Parathyroid adenoma (tissue), 2 donors: Measurements from ENCODE around the gene SCRN3.
A peak's percentile ranks its signal among the peaks of the same experiment; 100 is the strongest.

Source experiments
- H2AFZ ChIP-seq: fragments of 300-600 bp; sonication (generic); one replicate; pipeline ENCODE4 v1.7.0; 2017; ENCODE audit warnings: antibody characterized with exemption, mild to moderate bottlenecking
- H3K27ac ChIP-seq: fragments of 300-600 bp; sonication (generic); one replicate; pipeline ENCODE4 v1.7.0; 2017
- H3K27me3 ChIP-seq: fragments of 300-600 bp; sonication (generic); one replicate; pipeline ENCODE4 v1.7.0; 2017; ENCODE audit warnings: low read length; ENCODE audit not compliant: control insufficient read depth, insufficient read depth
- H3K36me3 ChIP-seq: fragments of 300-600 bp; sonication (generic); one replicate; pipeline ENCODE4 v1.7.0; 2017; ENCODE audit warnings: low read length; ENCODE audit not compliant: control insufficient read depth, insufficient read depth
- H3K4me1 ChIP-seq: fragments of 300-600 bp; sonication (generic); one replicate; pipeline ENCODE4 v1.7.0; 2017; ENCODE audit warnings: control low read depth
- H3K4me2 ChIP-seq: fragments of 300-600 bp; sonication (generic); one replicate; pipeline ENCODE4 v1.7.0; 2017; ENCODE audit warnings: low read length
- H3K4me3 ChIP-seq: fragments of 300-600 bp; sonication (generic); one replicate; pipeline ENCODE4 v1.7.0; 2017; ENCODE audit warnings: low read depth, low read length
- H3K79me2 ChIP-seq: fragments of 300-600 bp; sonication (generic); one replicate; pipeline ENCODE4 v1.7.0; 2017; ENCODE audit warnings: control low read depth
- H3K9ac ChIP-seq: fragments of 300-600 bp; sonication (generic); one replicate; pipeline ENCODE4 v1.7.0; 2017; ENCODE audit warnings: mild to moderate bottlenecking
- H3K9me3 ChIP-seq: fragments of 300-600 bp; sonication (generic); one replicate; pipeline ENCODE4 v1.7.0; 2017; ENCODE audit warnings: low read length; ENCODE audit not compliant: control insufficient read depth
- TF ChIP-seq, protein P1 (sequence below): fragments of 300-600 bp; sonication (generic); IDR thresholded peaks from one replicate; pipeline ENCODE4 v1.7.0; 2017; ENCODE audit warnings: antibody characterized with exemption, mild to moderate bottlenecking
- donor health status: primary hyperparathyroidism.

The SCRN3 gene, protein sequence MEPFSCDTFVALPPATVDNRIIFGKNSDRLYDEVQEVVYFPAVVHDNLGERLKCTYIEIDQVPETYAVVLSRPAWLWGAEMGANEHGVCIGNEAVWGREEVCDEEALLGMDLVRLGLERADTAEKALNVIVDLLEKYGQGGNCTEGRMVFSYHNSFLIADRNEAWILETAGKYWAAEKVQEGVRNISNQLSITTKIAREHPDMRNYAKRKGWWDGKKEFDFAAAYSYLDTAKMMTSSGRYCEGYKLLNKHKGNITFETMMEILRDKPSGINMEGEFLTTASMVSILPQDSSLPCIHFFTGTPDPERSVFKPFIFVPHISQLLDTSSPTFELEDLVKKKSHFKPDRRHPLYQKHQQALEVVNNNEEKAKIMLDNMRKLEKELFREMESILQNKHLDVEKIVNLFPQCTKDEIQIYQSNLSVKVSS

DNA sequence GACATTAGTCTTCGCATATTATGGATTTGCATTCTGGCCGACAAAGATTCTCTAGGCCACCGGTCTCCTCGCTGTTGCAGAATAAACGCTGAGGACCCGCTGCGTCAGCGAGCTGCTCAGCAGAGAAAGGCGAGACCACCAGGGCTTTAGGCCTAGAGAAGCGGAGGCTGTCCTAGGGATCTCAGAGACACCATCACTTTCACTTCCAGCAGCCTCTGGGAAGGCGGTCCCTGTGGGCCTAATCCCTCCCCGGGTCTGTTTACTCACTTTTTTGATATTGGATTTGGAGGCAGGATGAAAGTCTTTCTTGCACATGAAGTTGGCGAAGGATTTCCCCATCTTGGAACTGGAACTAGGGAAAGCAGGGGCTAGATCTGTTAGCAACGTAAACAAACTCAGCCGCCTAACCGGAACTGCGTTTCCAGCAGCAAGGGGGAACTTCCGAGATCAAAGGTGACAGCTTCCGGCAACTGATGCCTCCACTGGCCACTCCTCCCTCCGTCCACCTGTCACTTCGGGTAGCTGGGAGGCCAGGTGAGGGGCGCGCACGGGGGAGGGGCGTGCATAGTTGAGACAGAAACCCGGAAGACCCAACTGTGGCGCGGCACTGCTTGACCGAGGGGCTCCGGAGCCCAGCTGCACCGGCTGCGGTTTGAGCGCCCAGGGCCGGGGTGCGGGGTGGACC, at the start of gene SCRN3:
Gene SCRN3, plus strand, starts transcription at position 447 of the 685 bp plus-strand sequence. CDS start 2,554 bp downstream, outside the sequence.
- Histone ChIP-seq H3K4me3 (peak within 1 kb of the TSS; percentile 98), H2AFZ (peak within 1 kb of the TSS; percentile 86), H3K9ac (peak within 1 kb of the TSS; percentile 33), H3K4me2 (peak within 1 kb of the TSS; percentile 72), H3K4me1 (peaks cover 11% of the 10 kb centered on the region), H3K27me3 (no peaks in the 10 kb centered on the region), H3K79me2 (peaks cover 42% of the 10 kb centered on the region), H3K9me3 (no peaks in the 10 kb centered on the region), H3K27ac (peak within 1 kb of the TSS; percentile 82), H3K36me3 (no peaks in the 10 kb centered on the region)
- TF ChIP-seq, protein P1, sequence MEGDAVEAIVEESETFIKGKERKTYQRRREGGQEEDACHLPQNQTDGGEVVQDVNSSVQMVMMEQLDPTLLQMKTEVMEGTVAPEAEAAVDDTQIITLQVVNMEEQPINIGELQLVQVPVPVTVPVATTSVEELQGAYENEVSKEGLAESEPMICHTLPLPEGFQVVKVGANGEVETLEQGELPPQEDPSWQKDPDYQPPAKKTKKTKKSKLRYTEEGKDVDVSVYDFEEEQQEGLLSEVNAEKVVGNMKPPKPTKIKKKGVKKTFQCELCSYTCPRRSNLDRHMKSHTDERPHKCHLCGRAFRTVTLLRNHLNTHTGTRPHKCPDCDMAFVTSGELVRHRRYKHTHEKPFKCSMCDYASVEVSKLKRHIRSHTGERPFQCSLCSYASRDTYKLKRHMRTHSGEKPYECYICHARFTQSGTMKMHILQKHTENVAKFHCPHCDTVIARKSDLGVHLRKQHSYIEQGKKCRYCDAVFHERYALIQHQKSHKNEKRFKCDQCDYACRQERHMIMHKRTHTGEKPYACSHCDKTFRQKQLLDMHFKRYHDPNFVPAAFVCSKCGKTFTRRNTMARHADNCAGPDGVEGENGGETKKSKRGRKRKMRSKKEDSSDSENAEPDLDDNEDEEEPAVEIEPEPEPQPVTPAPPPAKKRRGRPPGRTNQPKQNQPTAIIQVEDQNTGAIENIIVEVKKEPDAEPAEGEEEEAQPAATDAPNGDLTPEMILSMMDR = peak; percentile 4

DNA sequence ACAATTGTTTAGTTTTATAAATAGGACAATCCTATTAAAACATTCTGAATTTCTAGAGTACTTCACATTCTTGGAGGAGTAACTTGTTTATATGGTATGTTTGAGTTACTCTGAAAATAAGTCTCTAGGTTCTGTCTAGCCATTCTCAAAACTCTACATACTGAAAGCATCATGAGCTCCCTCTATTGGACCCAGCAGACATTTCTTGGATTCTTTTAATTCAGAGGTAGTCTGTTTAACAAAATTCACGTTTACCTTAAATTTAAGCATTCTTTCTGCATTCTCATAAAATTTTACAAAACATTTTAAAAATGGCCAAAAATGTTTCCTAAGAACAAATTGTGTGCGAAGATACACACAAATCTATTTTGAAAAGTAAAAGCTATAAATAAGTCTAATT, 45.5 kb upstream of the SCRN3 start:
- Histone ChIP-seq H3K27ac (no peak overlapping the region), H3K27me3 (no peaks in the 10 kb centered on the region), H3K79me2 (no peaks in the 10 kb centered on the region), H2AFZ (no peak overlapping the region), H3K9ac (no peak overlapping the region), H3K36me3 (peaks cover 4% of the 10 kb centered on the region), H3K4me3 (no peak overlapping the region), H3K9me3 (no peaks in the 10 kb centered on the region), H3K4me2 (no peak overlapping the region), H3K4me1 (no peaks in the 10 kb centered on the region)
- TF ChIP-seq, protein P1 = peak; percentile 7

DNA sequence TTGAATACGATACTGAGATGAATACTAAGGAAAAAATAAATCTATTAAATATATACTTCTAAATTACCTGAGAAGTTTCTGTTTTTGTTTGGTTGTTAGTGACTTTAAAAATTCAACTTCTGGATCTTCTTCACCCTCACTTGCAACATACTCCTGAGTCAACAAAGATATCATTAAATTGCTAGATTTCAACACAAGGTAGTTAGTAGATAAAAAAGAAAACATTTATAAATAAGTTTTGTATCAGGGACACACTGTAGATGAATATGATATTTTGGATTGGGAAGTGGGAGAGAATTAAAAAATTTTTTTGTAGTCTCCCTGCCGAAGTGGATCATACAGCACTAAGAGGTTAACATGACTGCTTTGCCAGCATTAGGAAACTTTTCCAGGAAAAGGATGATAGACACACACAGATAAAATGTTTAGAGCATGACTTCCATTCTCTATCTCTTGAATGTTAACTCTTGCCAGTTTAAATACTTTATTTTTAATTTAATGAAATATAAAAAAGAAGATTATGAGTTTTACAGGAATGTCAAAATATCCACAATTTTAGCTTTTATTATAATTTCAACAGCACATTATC, 44.8 kb upstream of the SCRN3 start:
- H3K27ac ChIP-seq = no peak overlapping the region
- no peak overlapping the region for H3K4me3 ChIP-seq
- H3K79me2 ChIP-seq = no peaks in the 10 kb centered on the region
- no peak overlapping the region for H3K4me2 ChIP-seq
- TF ChIP-seq, protein P1 = no peak
- no peak overlapping the region for H3K9ac ChIP-seq
- H3K36me3 ChIP-seq = peaks cover 4% of the 10 kb centered on the region
- no peak overlapping the region for H2AFZ ChIP-seq
- no peaks in the 10 kb centered on the region for H3K27me3 ChIP-seq
- H3K9me3 ChIP-seq = no peaks in the 10 kb centered on the region
- no peaks in the 10 kb centered on the region for H3K4me1 ChIP-seq

DNA sequence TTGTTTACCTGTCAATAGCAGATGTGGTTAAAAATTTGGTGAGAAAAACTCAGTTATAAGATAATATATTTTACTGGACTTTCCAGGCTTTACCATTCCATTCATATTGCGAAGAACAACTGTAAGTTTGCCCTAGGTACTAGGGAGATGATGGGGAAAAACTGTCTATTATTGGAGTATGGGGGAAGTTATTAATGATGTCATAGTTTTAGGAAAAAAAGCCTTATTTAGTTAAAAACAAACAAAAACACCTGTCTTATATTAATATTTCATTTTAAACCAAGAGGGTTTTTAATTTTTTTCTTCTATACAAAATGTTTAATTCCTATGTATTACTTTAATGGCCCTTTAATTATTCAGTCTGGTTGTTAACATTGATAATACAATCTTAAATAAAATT, 42.5 kb upstream of the SCRN3 start:
- Histone ChIP-seq H3K4me3 (no peak overlapping the region), H3K79me2 (no peaks in the 10 kb centered on the region), H3K36me3 (peaks cover 4% of the 10 kb centered on the region), H3K9ac (no peak overlapping the region), H3K9me3 (no peaks in the 10 kb centered on the region), H3K4me1 (no peaks in the 10 kb centered on the region), H3K4me2 (no peak overlapping the region), H2AFZ (no peak overlapping the region), H3K27me3 (no peaks in the 10 kb centered on the region), H3K27ac (no peak overlapping the region)
- TF ChIP-seq, protein P1 = no peak
